Stimulated activated CD8-positive, alpha-beta memory T cell treated with anti-CD3 and anti-CD28 coated beads, Interleukin-4, amount 100 ng/mL, for 1 hour (primary cell): ENCODE results near the gene EIF4E1B.

Source experiments
- DNase-seq, 2 donors: peaks; one replicate each; pipeline ENCODE4 v3.0.0-alpha.2; 2020; ENCODE audit warnings: low read depth in 2 of 2, low spot score in 1 of 2

The EIF4E1B gene

DNA sequence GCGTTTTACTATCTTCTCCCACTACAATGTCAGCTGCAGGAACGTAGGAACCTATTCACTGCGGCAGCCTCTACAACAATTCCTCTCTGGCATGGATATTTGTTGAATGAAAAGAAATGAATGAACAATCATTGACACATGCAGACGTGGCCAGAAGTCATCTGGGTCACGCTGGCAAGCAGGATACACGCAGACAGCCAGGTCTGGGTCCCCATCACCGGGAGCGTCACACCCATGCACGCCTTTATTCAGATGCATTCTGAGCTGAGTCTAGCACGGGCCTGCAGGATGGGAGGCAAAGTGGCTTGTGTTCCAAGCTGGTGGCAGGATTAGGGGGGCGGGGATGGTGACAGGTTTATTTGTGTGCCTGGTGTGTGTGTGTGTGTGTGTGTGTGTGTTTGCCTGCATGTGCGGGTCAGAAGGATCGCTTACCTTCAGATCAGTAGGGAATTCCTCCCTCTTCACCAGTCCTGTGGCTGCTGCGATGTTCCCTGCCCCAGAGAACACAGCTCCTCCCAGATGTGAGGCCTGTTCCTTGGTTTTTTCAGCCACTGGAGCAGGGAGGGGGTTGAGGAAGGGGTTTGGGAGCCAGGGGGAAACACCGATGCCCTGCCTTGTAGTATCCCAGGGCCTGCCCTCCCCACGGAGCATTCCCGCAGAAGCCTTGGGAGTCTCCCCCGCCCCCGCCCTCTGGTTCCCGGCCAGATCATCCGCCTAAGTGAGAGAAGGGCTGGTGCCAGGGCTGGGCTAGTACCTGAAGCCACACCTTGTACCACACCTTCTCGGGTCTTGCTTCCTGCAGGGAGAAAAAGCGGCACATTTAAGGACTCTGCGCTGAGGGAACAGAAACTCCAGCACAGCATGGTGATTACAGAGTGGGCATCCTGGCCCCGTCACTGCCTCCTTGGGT, 4.3 kb upstream of the EIF4E1B start:
- DNase-seq, result no peak

DNA sequence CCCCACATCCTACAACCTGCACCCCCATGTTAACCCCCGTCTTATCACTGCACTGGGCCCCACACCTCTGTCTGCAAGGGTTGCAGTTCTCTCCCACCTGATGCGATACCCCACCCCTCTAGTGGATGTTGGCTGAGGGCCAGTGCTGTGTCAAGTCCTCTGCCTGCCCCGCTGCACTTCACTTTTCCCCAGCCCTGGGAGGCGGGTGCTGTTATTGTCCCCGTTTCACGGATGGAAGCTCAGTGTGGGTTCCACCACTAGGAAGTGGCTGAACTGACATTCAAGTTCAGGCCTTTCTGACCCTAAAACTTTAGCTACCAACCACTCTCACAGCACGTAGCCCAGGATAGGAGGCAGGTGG, 3.6 kb upstream of the EIF4E1B start:
- DNase-seq, result no peak

GRCh38 chr5:176627582-176627981, 2.9 kb upstream of the EIF4E1B start:
- no peak for DNase-seq

- no peak for DNase-seq
These were observed 1.9 kb upstream of the EIF4E1B start for GRCh38 chr5:176628406-176629228.

- no peak for DNase-seq
These were observed 1.1 kb upstream of the EIF4E1B start for GRCh38 chr5:176629317-176629852.

- no peak for DNase-seq
These were observed 277 bp downstream of the EIF4E1B start for GRCh38 chr5:176630681-176631222.

DNA sequence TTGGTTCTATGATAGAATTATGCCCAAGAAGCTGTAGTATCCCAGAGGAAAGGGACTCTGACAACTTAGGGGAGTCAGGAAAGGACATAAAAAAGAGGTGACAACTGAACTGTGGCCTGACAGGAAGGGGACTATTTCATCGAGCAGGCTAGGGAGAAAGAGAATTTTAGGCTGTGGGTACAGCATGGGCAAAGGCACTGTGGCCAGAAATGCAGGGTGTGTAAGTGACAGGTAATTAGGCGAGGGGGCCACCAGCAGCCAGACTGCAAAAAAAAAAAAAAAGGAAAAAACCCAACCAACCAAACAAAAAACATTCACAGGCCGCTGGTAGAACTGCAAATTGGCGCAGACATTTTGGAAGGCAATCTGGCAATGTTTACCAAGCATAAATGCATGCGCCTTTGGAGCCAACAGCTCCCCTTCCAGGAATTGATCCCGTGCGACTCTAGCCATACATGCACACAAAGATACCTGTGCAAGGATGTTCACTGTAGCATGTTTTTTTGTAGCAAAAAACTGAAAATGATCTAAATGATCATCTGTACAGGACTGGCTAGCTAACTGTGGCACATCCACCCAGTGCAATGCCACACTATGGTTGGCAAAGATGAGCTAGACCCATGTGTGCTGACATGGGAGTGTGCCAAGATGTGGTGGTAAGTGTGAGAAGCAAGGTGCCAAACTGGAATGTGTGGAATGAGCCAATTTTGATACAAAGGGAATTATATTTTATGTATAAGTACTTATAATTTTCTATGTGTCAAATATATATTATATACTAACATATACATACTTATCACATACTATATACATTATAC, 1.1 kb downstream of the EIF4E1B start:
- no peak for DNase-seq

- DNase-seq, result no peak
These were observed 2.3 kb downstream of the EIF4E1B start for GRCh38 chr5:176632745-176633144.

GRCh38 chr5:176633598-176633997, 3.1 kb downstream of the EIF4E1B start:
- DNase-seq, result no peak

DNA sequence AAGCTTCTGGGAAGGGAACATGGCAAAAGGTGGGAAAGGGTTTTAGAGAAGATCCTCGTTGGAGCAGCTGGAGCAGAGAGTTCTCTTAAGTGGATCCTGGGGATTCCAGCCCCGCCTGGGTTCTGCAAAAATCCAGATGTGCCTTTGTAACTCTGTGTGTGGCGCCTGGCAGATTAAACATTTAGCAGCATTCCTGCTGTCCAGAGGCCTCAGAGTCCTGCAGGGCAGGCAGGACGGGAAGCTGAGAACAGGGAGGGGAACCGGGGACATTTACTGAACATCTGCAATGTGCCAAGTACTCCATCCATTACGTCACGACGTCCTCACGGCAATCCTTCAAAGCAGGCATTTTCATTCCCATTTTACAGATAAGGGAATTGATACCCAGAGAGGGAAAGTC, 6.0 kb downstream of the EIF4E1B start:
- DNase-seq, result no peak

- DNase-seq, result no peak
These were observed 7.1 kb downstream of the EIF4E1B start for GRCh38 chr5:176637556-176637955.

GRCh38 chr5:176638437-176638836, 8.0 kb downstream of the EIF4E1B start:
- DNase-seq, result no peak

DNA sequence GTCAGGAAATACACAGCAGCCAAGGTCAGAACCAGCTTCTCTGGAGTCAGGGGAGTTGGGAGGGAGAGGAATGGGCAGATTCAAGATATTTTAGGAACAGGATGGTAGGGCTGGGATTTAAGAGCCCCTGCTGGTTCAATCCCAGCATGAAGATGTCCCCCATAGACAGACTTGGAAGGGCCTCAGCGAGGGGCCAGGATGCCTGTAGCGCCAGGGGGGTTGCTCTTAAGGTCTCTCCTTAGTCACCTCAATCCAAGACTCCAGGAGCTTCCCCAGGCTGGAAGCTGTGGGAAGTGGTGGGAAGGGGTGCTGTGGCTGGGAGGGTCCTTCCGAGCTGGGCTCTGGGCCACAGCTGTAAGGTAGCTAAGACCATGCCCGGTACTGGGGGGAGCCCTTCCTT, 8.7 kb downstream of the EIF4E1B start:
- no peak for DNase-seq

DNA sequence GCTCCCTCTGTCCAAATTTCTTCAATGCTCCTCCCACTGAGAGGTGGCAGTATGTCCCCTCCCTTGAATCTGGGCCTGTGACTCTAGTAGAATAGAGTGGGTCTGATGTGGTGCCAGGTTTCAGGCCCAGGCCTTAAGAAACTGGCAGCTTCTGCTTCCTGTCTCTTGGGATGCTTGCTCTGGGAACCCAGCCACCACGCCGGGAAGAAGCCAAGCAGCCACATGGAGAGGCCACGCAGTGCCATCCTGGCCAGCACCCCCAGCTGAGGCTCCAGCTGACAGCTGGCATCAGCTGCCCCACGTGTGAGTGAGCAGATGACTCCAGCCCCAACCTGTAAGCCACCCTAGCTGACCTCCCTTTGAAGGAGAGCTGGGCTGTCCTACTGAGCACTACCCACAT, 9.5 kb downstream of the EIF4E1B start:
- no peak for DNase-seq

- DNase-seq, result no peak
These were observed 10.1 kb downstream of the EIF4E1B start for GRCh38 chr5:176640616-176641015.

- no peak for DNase-seq
These were observed 12.4 kb downstream of the EIF4E1B start for GRCh38 chr5:176642675-176643490.

- no peak for DNase-seq
These were observed 13.2 kb downstream of the EIF4E1B start for GRCh38 chr5:176643491-176644219.

GRCh38 chr5:176644294-176644693, 13.8 kb downstream of the EIF4E1B start:
- DNase-seq, result no peak
